ENCODE results near the gene GPR63. TPM values are rescaled to one million over a fixed set of nuclear protein-coding genes. Genes with fewer than 3 reads are reported as not detected.
A peak's percentile ranks its signal among the peaks of the same experiment; 100 is the strongest.
"Not testable (repeated sequence)": the region's sequence is repeated elsewhere in the genome, so short reads cannot be mapped to it uniquely, and the experiment has no call there.

The GPR63 gene
- total and polyA plus RNA-seq, 2 of the 4 experiments (the other 2 are of a cell fraction) = 0.36 to 0.44 TPM

GRCh38 chr6:96886519-96886918 is 49.2 kb upstream of the GPR63 start:
- BruUV-seq (replicated peaks) = no TSS peak
- Histone ChIP-seq H3K79me1 (ENCODE audit: low read depth in 1 of 2, low read length in 2 of 2) (no peaks in the 10 kb centered on the region), H4K20me1 (ENCODE audit: insufficient read depth, low read length) (no peaks in the 10 kb centered on the region), H3K27ac (ENCODE audit: insufficient read depth, low read length) (no peak overlapping the region), H3K4ac (ENCODE audit: low read depth, low read length) (no peak overlapping the region), H3K9me3 (ENCODE audit: control insufficient read depth, insufficient read depth, low read length) (no peaks in the 10 kb centered on the region), H2BK20ac (ENCODE audit: low read depth, low read length) (no peak overlapping the region), H3K9me1 (ENCODE audit: insufficient read depth, low read length) (no peaks in the 10 kb centered on the region), H3K4me1 (ENCODE audit: control insufficient read depth, insufficient read depth, low read length) (no peaks in the 10 kb centered on the region), H3K18ac (ENCODE audit: low read depth, low read length) (no peak overlapping the region), H2AFZ (replicated peaks; ENCODE audit: low read length, poor library complexity) (no peak overlapping the region), H2BK15ac (ENCODE audit: low read depth, low read length) (no peak overlapping the region), H4K91ac (ENCODE audit: insufficient read depth, low read depth, low read length) (no peak overlapping the region), H3K27me3 (ENCODE audit: control insufficient read depth, insufficient read depth, low read length) (peaks cover 6% of the 10 kb centered on the region), H2BK120ac (ENCODE audit: low read depth, low read length) (no peak overlapping the region), H3K23ac (ENCODE audit: low read depth, low read length) (no peak overlapping the region), H3K14ac (replicated peaks; ENCODE audit: low read depth, low read length) (no peak overlapping the region), H2AK5ac (ENCODE audit: low read depth, low read length) (no peak overlapping the region), H3K36me3 (ENCODE audit: control insufficient read depth, insufficient read depth, low read length) (peaks cover 4% of the 10 kb centered on the region), H3K4me3 (ENCODE audit: insufficient read depth, low read depth, low read length) (no peak overlapping the region), H3K4me2 (ENCODE audit: low read depth, low read length) (no peak overlapping the region), H2BK5ac (ENCODE audit: low read depth, low read length, poor library complexity, severe bottlenecking) (no peak overlapping the region), H2AK9ac (replicated peaks; ENCODE audit: low read depth, low read length, poor library complexity) (no peak overlapping the region), H3K9ac (ENCODE audit: low read depth, low read length) (no peak overlapping the region), H4K5ac (ENCODE audit: low read depth, low read length) (no peak overlapping the region), H3K56ac (ENCODE audit: extremely low read depth, insufficient read depth, low read length) (no peak overlapping the region), H4K8ac (ENCODE audit: low read depth in 2 of 2, low read length in 2 of 2) (no peak overlapping the region)
- ChIA-PET POLR2A (ENCODE audit: unreplicated experiment) (no interaction called here), CTCF (no interaction called here)
- intact Hi-C loops (cut with micrococcal nuclease) = no loop called here
- in situ Hi-C loops (cut with MboI; ENCODE audit: low sequenced_read_pairs) = no loop called here
- dilution Hi-C loops (cut with HindIII; ENCODE audit: low sequenced_read_pairs, unreplicated experiment) = no loop called here
- TF ChIP-seq CEBPB (IDR thresholded peaks at IDR 0.05; ENCODE audit: low read depth, low read length) (peak; percentile 48; the same call in 1 of the 2 replicates), RCOR1 (IDR thresholded peaks at IDR 0.05; ENCODE audit: insufficient replicate concordance, low read length) (no peak)
- DNase-seq = no peak
- no CpG with 5 or more reads among the region's 1 CpG for WGBS, 2 experiments (ENCODE audit: extremely low coverage in 2 of 2, insufficient read length in 1 of 2)
- ATAC-seq (ENCODE audit: low read depth) = no peak

GRCh38 chr6:96885187-96885631 is 47.9 kb upstream of the GPR63 start:
- POLR2A ChIA-PET (ENCODE audit: unreplicated experiment); H3K9ac ChIP-seq (ENCODE audit: low read depth, low read length); in situ Hi-C loops (cut with MboI; ENCODE audit: low sequenced_read_pairs); H4K91ac ChIP-seq (ENCODE audit: insufficient read depth, low read depth, low read length); H4K20me1 ChIP-seq (ENCODE audit: insufficient read depth, low read length); H2BK5ac ChIP-seq (ENCODE audit: low read depth, low read length, poor library complexity, severe bottlenecking); H3K36me3 ChIP-seq (ENCODE audit: control insufficient read depth, insufficient read depth, low read length); H2BK15ac ChIP-seq (ENCODE audit: low read depth, low read length); H3K9me1 ChIP-seq (ENCODE audit: insufficient read depth, low read length); H2BK20ac ChIP-seq (ENCODE audit: low read depth, low read length); H3K79me1 ChIP-seq (ENCODE audit: low read depth in 1 of 2, low read length in 2 of 2); dilution Hi-C loops (cut with HindIII; ENCODE audit: low sequenced_read_pairs, unreplicated experiment); H3K23ac ChIP-seq (ENCODE audit: low read depth, low read length); H2AK5ac ChIP-seq (ENCODE audit: low read depth, low read length); H4K8ac ChIP-seq (ENCODE audit: low read depth in 2 of 2, low read length in 2 of 2); H3K18ac ChIP-seq (ENCODE audit: low read depth, low read length); ATAC-seq (ENCODE audit: low read depth); H2BK120ac ChIP-seq (ENCODE audit: low read depth, low read length); H3K4ac ChIP-seq (ENCODE audit: low read depth, low read length); H3K9me3 ChIP-seq (ENCODE audit: control insufficient read depth, insufficient read depth, low read length); H3K27ac ChIP-seq (ENCODE audit: insufficient read depth, low read length); DNase-seq; H4K5ac ChIP-seq (ENCODE audit: low read depth, low read length); H3K4me3 ChIP-seq (ENCODE audit: insufficient read depth, low read depth, low read length); H3K14ac ChIP-seq (replicated peaks; ENCODE audit: low read depth, low read length); H2AFZ ChIP-seq (replicated peaks; ENCODE audit: low read length, poor library complexity); H3K56ac ChIP-seq (ENCODE audit: extremely low read depth, insufficient read depth, low read length); H2AK9ac ChIP-seq (replicated peaks; ENCODE audit: low read depth, low read length, poor library complexity); H3K4me1 ChIP-seq (ENCODE audit: control insufficient read depth, insufficient read depth, low read length); BruUV-seq (replicated peaks); intact Hi-C loops (cut with micrococcal nuclease): not testable (repeated sequence)
- Histone ChIP-seq H3K4me2 (ENCODE audit: low read depth, low read length) (peak overlapping the region; percentile 76), H3K27me3 (ENCODE audit: control insufficient read depth, insufficient read depth, low read length) (peaks cover 13% of the 10 kb centered on the region)
- CTCF ChIA-PET = interaction anchor here (1.1 kb wide), 1 partner anchor 49 kb away, joined by 3 read pairs; the partner anchor contains the start of gene GPR63
- no CpG with 5 or more reads among the region's 5 CpGs for WGBS, 2 experiments (ENCODE audit: extremely low coverage in 2 of 2, insufficient read length in 1 of 2)
